Mesendoderm (in vitro differentiated cells): ENCODE results near the gene TEKTIP1.

Experiments
- DNase-seq: peaks from one replicate; pipeline ENCODE4 v3.0.0; 2013
- H2AK5ac ChIP-seq: 2 replicates; pipeline ENCODE4 v1.6.1; 2013; ENCODE audit warnings: low read length, inconsistent platforms
- H2BK120ac ChIP-seq: 2 replicates; pipeline ENCODE4 v1.6.1; 2013; ENCODE audit warnings: low read depth, mild to moderate bottlenecking, low read length, moderate library complexity, mixed read lengths
- H2BK15ac ChIP-seq: replicated peaks from 2 replicates; pipeline ENCODE4 v1.6.1; 2013; ENCODE audit warnings: low read depth, mild to moderate bottlenecking, moderate library complexity
- H2BK5ac ChIP-seq: 2 replicates; pipeline ENCODE4 v1.6.1; 2013; ENCODE audit warnings: low read length, inconsistent platforms
- H3K18ac ChIP-seq: 2 replicates; pipeline ENCODE4 v1.6.1; 2013; ENCODE audit warnings: mild to moderate bottlenecking, low read length, mixed read lengths
- H3K23ac ChIP-seq: one replicate; pipeline ENCODE4 v1.6.1; 2013; ENCODE audit warnings: low read length
- H3K27ac ChIP-seq: 2 replicates; pipeline ENCODE4 v1.5.1; 2013; ENCODE audit warnings: low read depth, mild to moderate bottlenecking, inconsistent platforms, low read length, moderate library complexity
- H3K27me3 ChIP-seq: 2 replicates; pipeline ENCODE4 v1.6.1; 2013; ENCODE audit warnings: low read length, control low read depth, mild to moderate bottlenecking, inconsistent platforms; ENCODE audit not compliant: insufficient read depth, poor library complexity
- H3K36me3 ChIP-seq: 2 replicates; pipeline ENCODE4 v1.6.1; 2013; ENCODE audit warnings: low read length, inconsistent platforms; ENCODE audit not compliant: control insufficient read depth, insufficient read depth
- H3K4ac ChIP-seq: one replicate; pipeline ENCODE4 v1.6.1; 2013; ENCODE audit warnings: low read depth, mild to moderate bottlenecking, low read length, moderate library complexity
- H3K4me1 ChIP-seq: 2 replicates; pipeline ENCODE4 v1.6.1; 2013; ENCODE audit warnings: low read depth, low read length, inconsistent platforms; ENCODE audit not compliant: control insufficient read depth
- H3K4me2 ChIP-seq: 2 replicates; pipeline ENCODE4 v1.6.1; 2013; ENCODE audit warnings: low read length
- H3K4me3 ChIP-seq: 2 replicates; pipeline ENCODE4 v1.5.1; 2013; ENCODE audit warnings: mild to moderate bottlenecking, low read length
- H3K56ac ChIP-seq: one replicate; pipeline ENCODE4 v1.6.1; 2013; ENCODE audit warnings: low read length
- H3K79me1 ChIP-seq: 2 replicates; pipeline ENCODE4 v1.6.1; 2013; ENCODE audit warnings: low read length, inconsistent platforms
- H3K79me2 ChIP-seq: 2 replicates; pipeline ENCODE4 v1.6.1; 2013; ENCODE audit warnings: mild to moderate bottlenecking, low read length; ENCODE audit not compliant: control insufficient read depth, insufficient read depth
- H3K9ac ChIP-seq: 2 replicates; pipeline ENCODE4 v1.6.1; 2013; ENCODE audit warnings: low read length, inconsistent platforms
- H4K5ac ChIP-seq: one replicate; pipeline ENCODE4 v1.6.1; 2013; ENCODE audit warnings: low read length
- H4K8ac ChIP-seq: one replicate; pipeline ENCODE4 v1.6.1; 2013; ENCODE audit warnings: low read depth, mild to moderate bottlenecking, control low read depth, low read length, moderate library complexity
- WGBS: extraction: QIAGEN DNeasy Blood & Tissue Kit; methylation state at CpG from one replicate; pipeline ENCODE4 v1.1.7; 2013; ENCODE audit warnings: low lambda C conversion rate, missing lambda C conversion rate; ENCODE audit not compliant: insufficient coverage; ENCODE audit errors: extremely low coverage; 5-methylcytosine and 5-hydroxymethylcytosine counted together

The TEKTIP1 gene

DNA sequence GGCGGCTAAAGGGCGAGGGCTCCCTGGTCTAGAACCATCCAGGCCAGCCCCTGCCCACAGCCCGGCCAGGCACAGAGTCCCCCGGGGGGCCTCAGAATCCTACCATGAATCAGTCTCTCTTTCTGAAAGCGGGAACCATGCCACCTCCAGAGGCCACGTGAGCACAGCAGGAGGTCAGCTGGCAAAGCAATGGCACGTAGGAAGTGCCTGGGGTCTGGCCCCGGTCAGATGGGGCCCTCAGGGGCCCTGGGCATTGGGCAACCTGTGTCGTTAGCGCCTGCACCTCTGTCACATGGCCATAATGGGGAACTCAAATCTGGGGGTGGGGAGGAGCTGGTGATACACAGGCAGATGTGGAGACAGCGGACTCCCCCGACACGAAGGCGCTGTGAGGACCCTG is 9.6 kb downstream of the TEKTIP1 start:
- no peak overlapping the region for H2BK5ac ChIP-seq
- no peak overlapping the region for H3K4me3 ChIP-seq
- H2AK5ac ChIP-seq, result no peak overlapping the region
- no peak overlapping the region for H3K9ac ChIP-seq
- no peak overlapping the region for H3K27ac ChIP-seq
- H3K79me2 ChIP-seq, result no peaks in the 10 kb centered on the region
- no peaks in the 10 kb centered on the region for H3K27me3 ChIP-seq
- H3K79me1 ChIP-seq, result no peaks in the 10 kb centered on the region
- H3K23ac ChIP-seq, result no peak overlapping the region
- DNase-seq, result no peak
- no peak overlapping the region for H2BK120ac ChIP-seq
- no peak overlapping the region for H2BK15ac ChIP-seq
- no peak overlapping the region for H3K18ac ChIP-seq
- H3K4ac ChIP-seq, result no peak overlapping the region
- no peak overlapping the region for H4K5ac ChIP-seq
- no peak overlapping the region for H4K8ac ChIP-seq
- no peak overlapping the region for H3K4me2 ChIP-seq
- H3K56ac ChIP-seq, result no peak overlapping the region
- H3K4me1 ChIP-seq, result no peaks in the 10 kb centered on the region
- WGBS, result no CpG with 5 or more reads among the region's 14 CpGs
- peaks cover 3% of the 10 kb centered on the region for H3K36me3 ChIP-seq

DNA sequence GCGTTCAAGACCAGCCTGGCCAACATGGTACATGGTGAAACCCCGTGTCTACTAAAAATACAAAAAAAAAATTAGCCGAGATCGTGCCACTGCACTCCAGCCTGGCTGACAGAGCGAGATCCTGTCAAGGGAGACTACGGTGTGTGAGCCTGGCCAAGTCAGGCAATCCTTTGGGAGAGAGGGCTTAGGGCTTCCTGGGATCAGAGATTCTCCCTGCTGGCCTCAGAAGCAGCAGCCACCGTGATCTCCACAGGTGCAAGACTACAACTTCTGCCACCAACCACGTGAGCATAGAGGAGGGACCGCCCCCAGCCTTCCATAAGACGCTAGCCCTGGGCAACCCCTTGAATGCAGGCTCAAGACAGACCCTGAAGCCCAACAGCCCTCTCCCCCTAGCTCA is 10.8 kb downstream of the TEKTIP1 start:
- WGBS, result no CpG with 5 or more reads among the region's 10 CpGs
- H3K18ac ChIP-seq, result no peak overlapping the region
- no peaks in the 10 kb centered on the region for H3K79me2 ChIP-seq
- H3K4ac ChIP-seq, result no peak overlapping the region
- no peak overlapping the region for H2BK120ac ChIP-seq
- H3K56ac ChIP-seq, result no peak overlapping the region
- H2AK5ac ChIP-seq, result no peak overlapping the region
- peaks cover 3% of the 10 kb centered on the region for H3K36me3 ChIP-seq
- no peak for DNase-seq
- H3K79me1 ChIP-seq, result no peaks in the 10 kb centered on the region
- no peak overlapping the region for H3K4me2 ChIP-seq
- no peak overlapping the region for H3K4me3 ChIP-seq
- H3K9ac ChIP-seq, result no peak overlapping the region
- no peak overlapping the region for H4K5ac ChIP-seq
- no peak overlapping the region for H3K27ac ChIP-seq
- no peak overlapping the region for H2BK5ac ChIP-seq
- H4K8ac ChIP-seq, result no peak overlapping the region
- H2BK15ac ChIP-seq, result no peak overlapping the region
- H3K4me1 ChIP-seq, result no peaks in the 10 kb centered on the region
- no peaks in the 10 kb centered on the region for H3K27me3 ChIP-seq
- no peak overlapping the region for H3K23ac ChIP-seq

DNA sequence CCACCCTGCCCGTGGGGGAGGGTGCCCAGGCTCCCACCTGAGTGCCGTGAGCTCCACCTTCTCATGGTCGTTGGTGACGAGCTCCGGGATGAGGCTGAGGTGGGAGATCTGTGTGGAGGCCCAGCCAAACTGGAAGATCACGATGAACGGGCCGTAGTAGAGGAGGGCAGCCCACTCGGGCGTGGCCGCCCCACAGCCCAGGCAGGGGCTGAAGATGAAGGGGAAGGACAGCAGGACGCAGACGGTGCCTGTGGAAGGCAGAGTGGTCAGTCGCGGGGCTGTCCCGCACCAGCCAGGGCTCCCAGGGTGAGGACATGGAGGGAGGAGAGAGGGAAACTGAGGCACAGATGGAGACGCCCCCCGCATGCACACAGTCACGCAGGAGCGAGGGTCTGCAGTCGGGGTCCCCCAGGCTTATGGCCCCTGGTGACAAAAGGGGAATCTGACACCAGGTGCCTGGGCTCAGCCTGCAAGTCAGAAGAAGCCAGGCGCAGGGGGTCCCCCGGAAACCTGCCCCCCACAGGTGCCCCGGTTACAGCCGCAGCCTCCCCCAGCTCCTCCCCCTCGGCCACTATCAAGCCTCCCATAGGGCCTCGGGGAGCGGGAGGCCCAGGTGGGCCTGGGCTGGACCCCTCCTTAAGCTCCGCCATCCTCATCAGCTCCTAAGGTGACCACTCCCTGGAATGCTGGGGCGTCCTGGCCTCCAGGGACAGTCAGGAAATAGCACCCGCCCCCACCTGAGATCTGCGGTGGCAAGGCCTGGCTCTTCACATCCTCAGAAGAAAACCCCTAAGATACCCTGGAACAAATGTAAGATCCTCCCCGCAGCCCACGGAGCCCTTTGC is 12.2 kb downstream of the TEKTIP1 start:
- H3K79me2 ChIP-seq, result no peaks in the 10 kb centered on the region
- no peaks in the 10 kb centered on the region for H3K4me1 ChIP-seq
- no peak overlapping the region for H4K5ac ChIP-seq
- no peak overlapping the region for H3K18ac ChIP-seq
- H3K23ac ChIP-seq, result no peak overlapping the region
- no peak overlapping the region for H2BK15ac ChIP-seq
- H4K8ac ChIP-seq, result no peak overlapping the region
- H2BK5ac ChIP-seq, result no peak overlapping the region
- H3K27me3 ChIP-seq, result no peaks in the 10 kb centered on the region
- H3K4ac ChIP-seq, result no peak overlapping the region
- no peak overlapping the region for H3K27ac ChIP-seq
- no CpG with 5 or more reads among the region's 34 CpGs for WGBS
- peaks cover 3% of the 10 kb centered on the region for H3K36me3 ChIP-seq
- DNase-seq, result no peak
- no peak overlapping the region for H2AK5ac ChIP-seq
- no peak overlapping the region for H3K9ac ChIP-seq
- H2BK120ac ChIP-seq, result no peak overlapping the region
- peaks cover 2% of the 10 kb centered on the region for H3K79me1 ChIP-seq
- no peak overlapping the region for H3K4me3 ChIP-seq
- no peak overlapping the region for H3K56ac ChIP-seq
- H3K4me2 ChIP-seq, result no peak overlapping the region

DNA sequence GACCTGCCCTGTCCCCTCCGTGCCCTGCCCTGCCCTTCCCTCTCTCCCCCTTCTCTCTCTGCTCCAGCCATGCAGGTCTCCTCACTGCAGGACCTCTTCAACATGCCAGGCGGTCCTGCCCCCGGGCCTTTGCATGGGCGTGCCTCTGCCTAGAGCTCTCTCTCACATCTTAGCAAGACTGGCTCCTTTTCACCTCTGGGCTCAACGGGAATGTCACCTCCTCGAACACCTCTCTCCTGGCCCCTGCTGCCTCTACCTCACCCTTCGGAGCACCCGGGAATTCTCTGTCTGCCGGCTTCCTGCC is 12.8 kb downstream of the TEKTIP1 start:
- Histone ChIP-seq H2BK15ac (no peak overlapping the region), H3K27ac (no peak overlapping the region), H3K56ac (no peak overlapping the region), H4K5ac (no peak overlapping the region), H4K8ac (no peak overlapping the region), H3K4me3 (no peak overlapping the region), H3K4ac (no peak overlapping the region), H3K27me3 (no peaks in the 10 kb centered on the region), H3K4me2 (no peak overlapping the region), H3K9ac (no peak overlapping the region), H3K79me2 (no peaks in the 10 kb centered on the region), H3K4me1 (no peaks in the 10 kb centered on the region), H2BK5ac (no peak overlapping the region), H2AK5ac (no peak overlapping the region), H3K23ac (no peak overlapping the region), H3K36me3 (peaks cover 3% of the 10 kb centered on the region), H2BK120ac (no peak overlapping the region), H3K18ac (no peak overlapping the region), H3K79me1 (peaks cover 6% of the 10 kb centered on the region)
- no CpG with 5 or more reads among the region's 9 CpGs for WGBS
- DNase-seq, result no peak

DNA sequence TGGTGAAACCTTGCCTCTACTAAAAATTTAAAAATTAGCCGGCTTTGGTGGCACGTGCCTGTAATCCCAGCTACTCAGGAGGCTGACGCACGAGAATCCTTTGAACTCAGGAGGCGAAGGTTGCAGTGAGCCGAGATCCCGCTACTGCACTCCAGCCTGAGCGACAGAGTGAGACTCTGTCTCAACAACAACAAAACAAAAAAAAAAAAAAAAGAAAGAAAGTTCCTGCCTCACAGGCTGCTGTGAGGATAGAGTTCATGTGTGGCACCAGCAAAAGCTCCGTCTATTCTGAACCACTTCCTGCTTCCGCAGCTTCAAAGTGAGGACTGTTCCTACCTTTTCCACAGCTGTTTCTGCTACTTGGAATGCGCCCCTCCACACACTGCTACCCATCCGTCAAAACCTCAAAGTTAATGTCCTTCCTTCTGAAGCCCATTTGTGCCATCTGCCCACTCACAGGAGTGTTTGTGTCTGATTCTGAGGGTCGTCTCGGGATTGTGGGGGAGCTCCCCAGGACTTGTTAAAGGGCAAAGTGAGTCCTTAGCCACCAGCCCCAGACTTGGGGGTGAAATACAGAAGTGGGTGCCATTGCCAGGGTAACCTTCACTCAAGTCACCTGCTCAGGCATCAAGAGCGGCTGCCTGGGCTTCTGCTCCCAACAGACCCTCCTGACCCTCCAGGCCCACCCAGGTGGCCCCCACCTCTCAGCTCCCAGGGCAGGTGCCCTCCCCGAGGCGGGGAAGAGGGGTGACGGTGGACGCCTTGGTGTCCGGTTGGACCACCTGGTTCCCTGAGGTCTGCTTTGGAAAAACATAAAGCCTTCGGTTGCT is 15.5 kb downstream of the TEKTIP1 start:
- no peak overlapping the region for H4K8ac ChIP-seq
- no peak overlapping the region for H2BK15ac ChIP-seq
- DNase-seq, result no peak
- no peaks in the 10 kb centered on the region for H3K4me1 ChIP-seq
- H4K5ac ChIP-seq, result no peak overlapping the region
- H2AK5ac ChIP-seq, result no peak overlapping the region
- no peaks in the 10 kb centered on the region for H3K27me3 ChIP-seq
- H3K79me1 ChIP-seq, result peaks cover 6% of the 10 kb centered on the region
- no peak overlapping the region for H3K18ac ChIP-seq
- H3K56ac ChIP-seq, result no peak overlapping the region
- WGBS, result no CpG with 5 or more reads among the region's 21 CpGs
- no peak overlapping the region for H3K4ac ChIP-seq
- H3K4me3 ChIP-seq, result no peak overlapping the region
- no peak overlapping the region for H3K27ac ChIP-seq
- no peak overlapping the region for H2BK120ac ChIP-seq
- no peaks in the 10 kb centered on the region for H3K36me3 ChIP-seq
- H2BK5ac ChIP-seq, result no peak overlapping the region
- no peaks in the 10 kb centered on the region for H3K79me2 ChIP-seq
- no peak overlapping the region for H3K4me2 ChIP-seq
- H3K23ac ChIP-seq, result no peak overlapping the region
- H3K9ac ChIP-seq, result no peak overlapping the region
